IPS-15b (cell line): ENCODE measurements around the gene FOXD2.

Source experiments
- H3K27me3 ChIP-seq: one replicate; pipeline ENCODE4 v1.6.1; 2013; ENCODE audit warnings: low read length; ENCODE audit not compliant: control insufficient read depth, insufficient read depth
- H3K36me3 ChIP-seq: one replicate; pipeline ENCODE4 v1.6.1; 2013; ENCODE audit warnings: low read length; ENCODE audit not compliant: control insufficient read depth, insufficient read depth
- H3K4me1 ChIP-seq: one replicate; pipeline ENCODE4 v1.6.1; 2013; ENCODE audit warnings: mild to moderate bottlenecking, low read length; ENCODE audit not compliant: control insufficient read depth, insufficient read depth
- H3K4me3 ChIP-seq: one replicate; pipeline ENCODE4 v1.5.1; 2013; ENCODE audit warnings: low read depth, low read length
- H3K9ac ChIP-seq: one replicate; pipeline ENCODE4 v1.6.1; 2013; ENCODE audit warnings: low read depth, mild to moderate bottlenecking, low read length
- H3K9me3 ChIP-seq: one replicate; pipeline ENCODE4 v1.6.1; 2013; ENCODE audit warnings: mild to moderate bottlenecking, low read length; ENCODE audit not compliant: control insufficient read depth, insufficient read depth

FOXD2 gene

DNA sequence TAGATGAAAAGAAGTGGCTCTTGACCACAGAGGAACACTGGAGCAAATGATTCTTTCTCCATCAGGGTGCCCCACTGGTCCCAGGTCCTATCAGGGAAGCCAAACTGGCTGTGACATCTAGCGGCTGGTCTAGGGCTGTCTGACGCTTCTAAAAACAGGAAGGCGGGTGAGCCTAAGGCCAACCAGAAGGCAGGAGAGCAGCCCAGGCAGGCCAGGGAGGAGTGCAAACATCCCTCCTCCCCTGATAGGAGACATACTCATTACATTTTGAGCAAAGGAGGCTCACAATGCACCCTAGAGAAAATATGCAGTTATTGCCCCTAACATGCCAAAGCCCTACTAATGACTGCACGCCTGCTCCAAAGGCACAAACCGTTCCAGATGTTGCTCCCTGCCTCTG, 32.1 kb upstream of the FOXD2 start:
- H3K9ac ChIP-seq = no peak overlapping the region
- H3K4me1 ChIP-seq = no peaks in the 10 kb centered on the region
- H3K4me3 ChIP-seq = no peak overlapping the region
- peaks cover 30% of the 10 kb centered on the region for H3K27me3 ChIP-seq
- H3K36me3 ChIP-seq = no peaks in the 10 kb centered on the region
- H3K9me3 ChIP-seq = no peaks in the 10 kb centered on the region

DNA sequence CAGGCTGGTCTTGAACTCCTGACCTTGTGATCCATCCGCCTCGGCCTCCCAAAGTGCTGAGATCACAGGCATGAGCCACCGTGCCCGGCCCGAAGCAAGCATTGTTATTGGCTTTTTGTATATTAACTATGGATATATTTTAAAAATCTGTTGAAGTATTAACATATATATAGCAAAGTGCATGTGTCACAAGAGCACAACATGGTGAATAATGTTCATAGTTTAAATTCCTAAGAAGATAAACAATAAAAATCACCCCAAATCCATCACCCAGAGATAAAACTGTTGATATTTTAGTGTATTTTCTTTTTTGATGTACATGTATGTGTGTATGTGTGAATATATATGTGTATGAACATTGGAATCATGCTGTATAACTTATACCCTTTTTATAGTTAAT, 30.9 kb upstream of the FOXD2 start:
- H3K9ac ChIP-seq = no peak overlapping the region
- no peaks in the 10 kb centered on the region for H3K36me3 ChIP-seq
- H3K4me1 ChIP-seq = no peaks in the 10 kb centered on the region
- H3K4me3 ChIP-seq = no peak overlapping the region
- H3K9me3 ChIP-seq = no peaks in the 10 kb centered on the region
- H3K27me3 ChIP-seq = peaks cover 33% of the 10 kb centered on the region

DNA sequence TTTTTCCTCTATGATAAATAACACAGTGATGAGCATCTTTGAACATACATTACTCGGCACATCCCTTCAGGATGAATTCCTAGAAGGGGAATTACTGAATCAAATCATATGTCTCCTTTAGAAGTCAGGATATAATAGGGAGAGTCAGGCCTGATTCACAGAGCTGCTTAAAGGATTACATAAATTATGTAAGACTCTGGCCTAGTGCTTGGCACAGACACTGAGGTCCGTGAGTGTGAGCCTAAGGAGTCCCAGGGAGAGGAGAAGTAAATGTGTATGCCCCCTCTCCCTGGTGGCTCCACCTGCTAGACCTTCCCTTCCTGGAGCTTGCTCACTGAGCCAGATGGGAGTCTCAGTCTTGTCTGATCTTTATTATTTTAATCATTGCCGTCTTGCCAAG, 30.4 kb upstream of the FOXD2 start:
- Histone ChIP-seq H3K4me1 (no peaks in the 10 kb centered on the region), H3K9ac (no peak overlapping the region), H3K27me3 (peaks cover 33% of the 10 kb centered on the region), H3K4me3 (no peak overlapping the region), H3K36me3 (no peaks in the 10 kb centered on the region), H3K9me3 (no peaks in the 10 kb centered on the region)

DNA sequence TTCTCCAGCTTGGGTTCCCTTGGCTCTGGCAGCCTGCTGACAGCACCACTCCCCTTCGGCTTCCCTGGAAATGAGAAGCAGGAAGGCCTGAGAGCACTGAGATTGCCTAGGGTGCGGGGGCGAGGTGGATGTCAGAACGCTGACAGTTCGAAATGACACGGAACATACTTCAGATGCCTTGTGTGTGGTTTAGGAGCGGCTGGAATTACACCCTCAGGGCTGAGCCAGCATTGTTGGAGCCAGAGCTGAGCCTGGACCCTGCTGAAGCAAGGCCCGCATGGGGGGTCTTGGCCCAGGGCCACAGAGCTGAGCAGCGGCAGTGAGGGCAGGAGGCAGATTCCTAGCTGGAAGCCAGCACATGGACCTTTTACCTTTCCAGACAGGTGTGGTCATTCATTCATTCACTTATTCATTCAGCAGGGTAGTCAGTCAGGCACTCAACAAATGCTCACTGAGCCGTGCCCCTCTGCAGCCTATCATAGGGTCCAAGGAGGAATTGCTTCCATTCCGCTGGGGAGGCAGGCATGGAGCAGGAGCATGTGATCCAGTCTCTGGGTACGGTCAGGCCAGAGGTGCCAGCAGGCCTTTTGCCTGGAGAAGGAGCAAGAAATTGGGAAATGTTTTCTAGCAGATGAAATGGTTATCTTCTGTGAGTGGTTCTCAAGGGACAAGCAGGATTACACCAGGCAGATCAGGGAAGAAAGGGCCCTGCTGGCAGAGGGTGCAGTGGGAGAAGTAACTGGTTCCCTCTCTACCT, 28.4 kb upstream of the FOXD2 start:
- Histone ChIP-seq H3K4me3 (no peak overlapping the region), H3K4me1 (no peaks in the 10 kb centered on the region), H3K27me3 (peaks cover 46% of the 10 kb centered on the region), H3K36me3 (no peaks in the 10 kb centered on the region), H3K9me3 (no peaks in the 10 kb centered on the region), H3K9ac (no peak overlapping the region)

- Histone ChIP-seq H3K27me3 (peaks cover 50% of the 10 kb centered on the region), H3K9me3 (no peaks in the 10 kb centered on the region), H3K9ac (no peak overlapping the region), H3K4me1 (no peaks in the 10 kb centered on the region), H3K36me3 (no peaks in the 10 kb centered on the region), H3K4me3 (no peak overlapping the region)
Observed at GRCh38 chr1:47410068-47410455, 27.8 kb upstream of the FOXD2 start.

GRCh38 chr1:47411436-47411835, 26.4 kb upstream of the FOXD2 start:
- no peak overlapping the region for H3K4me3 ChIP-seq
- no peak overlapping the region for H3K9ac ChIP-seq
- peaks cover 58% of the 10 kb centered on the region for H3K27me3 ChIP-seq
- no peaks in the 10 kb centered on the region for H3K36me3 ChIP-seq
- H3K4me1 ChIP-seq = no peaks in the 10 kb centered on the region
- no peaks in the 10 kb centered on the region for H3K9me3 ChIP-seq

DNA sequence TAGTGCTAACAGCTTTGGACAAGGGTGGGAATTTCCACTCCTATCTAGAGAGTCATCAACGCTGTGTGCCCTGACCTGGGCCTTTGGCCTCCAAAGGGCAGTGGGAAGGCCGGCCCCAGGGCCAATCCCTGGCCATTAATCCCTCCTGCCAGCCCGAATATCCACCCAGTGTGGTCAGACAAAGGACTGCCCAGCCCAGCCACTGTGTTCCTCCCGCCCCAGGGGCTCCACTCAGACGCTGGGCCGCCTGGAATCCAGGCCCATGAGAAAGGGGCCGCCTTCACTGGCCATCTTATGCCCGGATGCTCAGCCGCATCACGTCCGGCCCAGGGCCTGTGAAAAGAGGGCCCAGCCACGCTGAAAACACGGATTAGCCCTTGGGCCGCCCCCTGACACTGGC, 25.4 kb upstream of the FOXD2 start:
- Histone ChIP-seq H3K9ac (no peak overlapping the region), H3K9me3 (no peaks in the 10 kb centered on the region), H3K4me3 (no peak overlapping the region), H3K36me3 (no peaks in the 10 kb centered on the region), H3K27me3 (peaks cover 65% of the 10 kb centered on the region), H3K4me1 (no peaks in the 10 kb centered on the region)

GRCh38 chr1:47415728-47416318, 22.0 kb upstream of the FOXD2 start, which contains the start of gene FOXE3:
TSS of gene FOXE3 (plus strand) at chr1:47416285. CDS start at chr1:47416316, 31 bp downstream.
- Histone ChIP-seq H3K36me3 (no peaks in the 10 kb centered on the region), H3K9ac (no peak within 1 kb of the TSS), H3K4me1 (no peaks in the 10 kb centered on the region), H3K27me3 (peaks cover 86% of the 10 kb centered on the region), H3K4me3 (peak within 1 kb of the TSS; percentile 46), H3K9me3 (no peaks in the 10 kb centered on the region)

DNA sequence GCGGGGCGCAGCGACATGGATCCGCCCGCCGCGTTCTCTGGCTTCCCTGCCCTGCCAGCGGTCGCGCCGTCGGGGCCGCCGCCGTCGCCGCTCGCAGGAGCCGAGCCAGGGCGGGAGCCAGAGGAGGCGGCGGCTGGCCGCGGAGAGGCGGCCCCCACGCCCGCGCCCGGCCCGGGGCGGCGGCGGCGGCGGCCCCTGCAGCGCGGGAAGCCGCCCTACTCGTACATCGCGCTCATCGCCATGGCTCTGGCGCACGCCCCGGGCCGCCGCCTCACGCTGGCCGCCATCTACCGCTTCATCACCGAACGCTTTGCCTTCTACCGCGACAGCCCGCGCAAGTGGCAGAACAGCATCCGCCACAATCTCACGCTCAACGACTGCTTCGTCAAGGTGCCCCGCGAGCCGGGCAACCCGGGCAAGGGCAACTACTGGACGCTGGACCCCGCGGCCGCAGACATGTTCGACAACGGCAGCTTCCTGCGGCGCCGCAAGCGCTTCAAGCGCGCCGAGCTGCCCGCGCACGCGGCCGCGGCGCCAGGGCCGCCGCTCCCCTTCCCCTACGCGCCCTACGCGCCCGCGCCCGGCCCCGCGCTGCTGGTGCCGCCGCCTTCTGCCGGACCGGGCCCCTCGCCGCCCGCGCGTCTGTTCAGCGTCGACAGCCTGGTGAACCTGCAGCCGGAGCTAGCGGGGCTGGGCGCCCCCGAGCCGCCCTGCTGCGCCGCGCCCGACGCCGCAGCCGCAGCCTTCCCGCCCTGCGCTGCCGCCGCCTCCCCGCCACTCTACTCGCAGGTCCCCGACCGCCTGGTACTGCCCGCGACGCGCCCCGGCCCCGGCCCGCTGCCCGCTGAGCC, 21.3 kb upstream of the FOXD2 start:
- Histone ChIP-seq H3K4me1 (no peaks in the 10 kb centered on the region), H3K9ac (no peak overlapping the region), H3K4me3 (peak overlapping the region; percentile 46), H3K27me3 (peaks cover 86% of the 10 kb centered on the region), H3K9me3 (no peaks in the 10 kb centered on the region), H3K36me3 (no peaks in the 10 kb centered on the region)

- Histone ChIP-seq H3K4me1 (no peaks in the 10 kb centered on the region), H3K36me3 (no peaks in the 10 kb centered on the region), H3K27me3 (peaks cover 88% of the 10 kb centered on the region), H3K9ac (no peak overlapping the region), H3K4me3 (peak overlapping the region; percentile 37), H3K9me3 (no peaks in the 10 kb centered on the region)
Observed at GRCh38 chr1:47417170-47418044, 20.4 kb upstream of the FOXD2 start.

DNA sequence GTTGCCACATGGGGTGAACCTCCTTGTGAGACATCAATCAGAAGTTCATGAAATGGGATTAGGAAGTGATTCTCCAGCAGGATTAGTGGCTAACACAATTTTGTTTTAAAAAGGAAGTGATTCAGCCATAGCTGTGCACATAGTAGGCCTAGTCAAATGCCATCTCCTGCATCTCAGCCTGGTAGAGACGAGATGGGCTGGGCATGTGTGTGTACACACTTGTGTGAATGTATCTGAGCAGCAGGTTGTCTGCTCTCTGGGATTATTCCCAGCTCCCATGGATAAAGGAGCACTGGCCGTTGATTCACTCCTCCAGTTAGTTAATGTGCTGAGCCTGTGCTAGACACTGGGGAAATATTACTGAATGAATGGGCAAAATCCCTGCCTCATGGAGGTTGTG, 19.7 kb upstream of the FOXD2 start:
- no peaks in the 10 kb centered on the region for H3K4me1 ChIP-seq
- H3K27me3 ChIP-seq = peaks cover 87% of the 10 kb centered on the region
- no peaks in the 10 kb centered on the region for H3K9me3 ChIP-seq
- peak overlapping the region; percentile 37 for H3K4me3 ChIP-seq
- H3K36me3 ChIP-seq = no peaks in the 10 kb centered on the region
- H3K9ac ChIP-seq = no peak overlapping the region
